ENCODE data around the gene L3MBTL2.

The L3MBTL2 gene

DNA sequence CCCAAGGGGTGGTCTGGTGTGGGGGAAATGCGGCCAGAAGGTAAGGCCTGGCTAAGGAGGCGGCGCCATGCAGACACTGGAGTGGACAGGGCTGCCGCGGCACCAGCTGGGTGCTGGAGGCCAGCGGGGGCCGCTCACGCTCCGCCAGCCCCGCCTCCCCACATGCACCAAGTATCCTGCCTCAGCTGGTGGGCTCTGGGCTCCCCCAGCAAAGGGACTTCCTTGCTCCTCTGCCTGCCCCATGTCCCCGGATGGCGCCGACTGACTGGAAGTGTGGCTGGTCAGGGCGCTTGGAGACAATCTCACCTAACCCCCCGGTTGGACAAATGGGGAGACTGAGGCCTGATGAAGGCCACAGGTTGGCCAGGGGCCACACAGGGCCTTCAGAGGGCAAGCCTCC lies 43.2 kb downstream of the L3MBTL2 start:
- no peak overlapping the region for H4K8ac ChIP-seq (ENCODE audit: low read depth, low read length)
- H2BK12ac ChIP-seq (ENCODE audit: low read length): no peak overlapping the region
- WGBS, 2 donors (ENCODE audit: extremely low coverage in 2 of 2, insufficient read length in 2 of 2, insufficient replicate concordance in 1 of 2): no CpG with 5 or more reads among the region's 15 CpGs
- peak overlapping the region; percentile 39 for H2BK5ac ChIP-seq (ENCODE audit: low read length)
- H4K91ac ChIP-seq (ENCODE audit: low read depth, low read length, poor library complexity): no peak overlapping the region
- no peaks in the 10 kb centered on the region for H3K27me3 ChIP-seq (ENCODE audit: control insufficient read depth in 3 of 3, insufficient read depth in 3 of 3, low read depth in 1 of 3, low read length in 3 of 3)
- no peak overlapping the region for H2AFZ ChIP-seq (ENCODE audit: low read length)
- H3K14ac ChIP-seq (ENCODE audit: low read length): peak overlapping the region; percentile 21
- no peak overlapping the region for H3K4ac ChIP-seq (ENCODE audit: low read length)
- peaks cover 11% of the 10 kb centered on the region for H3K79me1 ChIP-seq (ENCODE audit: low read depth, low read length)
- no peak overlapping the region for H3K18ac ChIP-seq (ENCODE audit: low read length)
- H2BK120ac ChIP-seq (ENCODE audit: low read depth, low read length): no peak overlapping the region
- no peak overlapping the region for H3K23ac ChIP-seq (ENCODE audit: low read depth, low read length, poor library complexity)
- no peak overlapping the region for H3K9ac ChIP-seq (ENCODE audit: low read depth, low read length, poor library complexity)
- H3K4me1 ChIP-seq (ENCODE audit: control insufficient read depth in 2 of 2, insufficient read depth in 1 of 2, low read depth in 1 of 2, low read length in 2 of 2): no peaks in the 10 kb centered on the region
- no peak overlapping the region for H3K4me3 ChIP-seq (ENCODE audit: low read length in 2 of 2)
- H3K4me2 ChIP-seq (ENCODE audit: insufficient read depth, low read length, poor library complexity, severe bottlenecking): no peak overlapping the region
- H3K27ac ChIP-seq (replicated peaks; ENCODE audit: low read length): no peak overlapping the region
- H3K36me3 ChIP-seq (replicated peaks in 1 of 2; ENCODE audit: control insufficient read depth in 2 of 2, insufficient read depth in 2 of 2, low read length in 2 of 2): peaks cover 65 to 84% of the 10 kb centered on the region in 2 donors
- H3K9me3 ChIP-seq (replicated peaks in 1 of 2; ENCODE audit: control insufficient read depth in 2 of 2, insufficient read depth in 1 of 2, low read depth in 1 of 2, low read length in 2 of 2): no peaks in the 10 kb centered on the region
- no peak overlapping the region for H2AK5ac ChIP-seq (ENCODE audit: low read depth, low read length)
- no peak overlapping the region for H2BK15ac ChIP-seq (ENCODE audit: low read length)
- no peak for DNase-seq (ENCODE audit: low spot score)

GRCh38 chr22:41248758-41249157 lies 43.6 kb downstream of the L3MBTL2 start:
- no CpG with 5 or more reads among the region's 10 CpGs for WGBS, 2 donors (ENCODE audit: extremely low coverage in 2 of 2, insufficient read length in 2 of 2, insufficient replicate concordance in 1 of 2)
- H3K4me2 ChIP-seq (ENCODE audit: insufficient read depth, low read length, poor library complexity, severe bottlenecking): no peak overlapping the region
- no peak overlapping the region for H2AK5ac ChIP-seq (ENCODE audit: low read depth, low read length)
- peak overlapping the region; percentile 60 for H3K9ac ChIP-seq (ENCODE audit: low read depth, low read length, poor library complexity)
- no peak overlapping the region for H3K27ac ChIP-seq (replicated peaks; ENCODE audit: low read length)
- no peak overlapping the region for H2BK12ac ChIP-seq (ENCODE audit: low read length)
- no peak overlapping the region for H4K8ac ChIP-seq (ENCODE audit: low read depth, low read length)
- no peak overlapping the region for H3K4ac ChIP-seq (ENCODE audit: low read length)
- H3K9me3 ChIP-seq (replicated peaks in 1 of 2; ENCODE audit: control insufficient read depth in 2 of 2, insufficient read depth in 1 of 2, low read depth in 1 of 2, low read length in 2 of 2): no peaks in the 10 kb centered on the region
- peak overlapping the region; percentile 43 for H3K23ac ChIP-seq (ENCODE audit: low read depth, low read length, poor library complexity)
- no peak for DNase-seq (ENCODE audit: low spot score)
- H2BK120ac ChIP-seq (ENCODE audit: low read depth, low read length): no peak overlapping the region
- H3K27me3 ChIP-seq (ENCODE audit: control insufficient read depth in 3 of 3, insufficient read depth in 3 of 3, low read depth in 1 of 3, low read length in 3 of 3): no peaks in the 10 kb centered on the region
- H3K4me1 ChIP-seq (ENCODE audit: control insufficient read depth in 2 of 2, insufficient read depth in 1 of 2, low read depth in 1 of 2, low read length in 2 of 2): no peaks in the 10 kb centered on the region
- H2BK15ac ChIP-seq (ENCODE audit: low read length): no peak overlapping the region
- H4K91ac ChIP-seq (ENCODE audit: low read depth, low read length, poor library complexity): no peak overlapping the region
- no peak overlapping the region for H2AFZ ChIP-seq (ENCODE audit: low read length)
- H2BK5ac ChIP-seq (ENCODE audit: low read length): peak overlapping the region; percentile 39
- H3K79me1 ChIP-seq (ENCODE audit: low read depth, low read length): peaks cover 11% of the 10 kb centered on the region
- peak overlapping the region in 1 of 2 donors; percentile 9 for H3K4me3 ChIP-seq (ENCODE audit: low read length in 2 of 2)
- peaks cover 67 to 86% of the 10 kb centered on the region in 2 donors for H3K36me3 ChIP-seq (replicated peaks in 1 of 2; ENCODE audit: control insufficient read depth in 2 of 2, insufficient read depth in 2 of 2, low read length in 2 of 2)
- peak overlapping the region; percentile 21 for H3K14ac ChIP-seq (ENCODE audit: low read length)
- no peak overlapping the region for H3K18ac ChIP-seq (ENCODE audit: low read length)

DNA sequence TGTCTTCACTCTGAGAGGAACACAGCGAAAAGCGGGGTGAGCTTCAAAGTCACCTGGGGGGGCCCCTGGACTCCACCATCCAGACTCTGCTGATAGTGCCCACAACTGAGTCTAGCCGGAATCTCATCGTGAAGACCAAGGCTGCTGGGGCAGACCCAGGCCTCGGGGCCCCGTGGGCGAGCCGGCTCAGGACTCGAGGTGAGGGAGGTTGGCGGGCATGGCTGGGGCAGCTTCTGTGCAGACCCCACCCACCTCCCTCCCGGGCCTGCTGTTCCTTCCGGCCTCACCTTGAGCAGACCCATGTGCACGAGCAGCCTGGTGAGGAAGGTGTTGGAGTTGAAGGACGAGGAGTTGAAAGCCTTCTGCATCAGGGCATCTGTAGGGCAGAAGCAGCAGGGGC lies 44.3 kb downstream of the L3MBTL2 start:
- no peak for DNase-seq (ENCODE audit: low spot score)
- no peaks in the 10 kb centered on the region for H3K4me1 ChIP-seq (ENCODE audit: control insufficient read depth in 2 of 2, insufficient read depth in 1 of 2, low read depth in 1 of 2, low read length in 2 of 2)
- H2BK120ac ChIP-seq (ENCODE audit: low read depth, low read length): no peak overlapping the region
- no peak overlapping the region for H3K23ac ChIP-seq (ENCODE audit: low read depth, low read length, poor library complexity)
- peak overlapping the region; percentile 65 for H4K8ac ChIP-seq (ENCODE audit: low read depth, low read length)
- H2AK5ac ChIP-seq (ENCODE audit: low read depth, low read length): no peak overlapping the region
- no peak overlapping the region for H3K9ac ChIP-seq (ENCODE audit: low read depth, low read length, poor library complexity)
- no peak overlapping the region for H2BK12ac ChIP-seq (ENCODE audit: low read length)
- no peak overlapping the region for H3K4ac ChIP-seq (ENCODE audit: low read length)
- no peak overlapping the region for H2BK15ac ChIP-seq (ENCODE audit: low read length)
- peak overlapping the region; percentile 43 for H4K91ac ChIP-seq (ENCODE audit: low read depth, low read length, poor library complexity)
- H2BK5ac ChIP-seq (ENCODE audit: low read length): no peak overlapping the region
- H2AFZ ChIP-seq (ENCODE audit: low read length): no peak overlapping the region
- no peaks in the 10 kb centered on the region for H3K9me3 ChIP-seq (replicated peaks in 1 of 2; ENCODE audit: control insufficient read depth in 2 of 2, insufficient read depth in 1 of 2, low read depth in 1 of 2, low read length in 2 of 2)
- H3K18ac ChIP-seq (ENCODE audit: low read length): no peak overlapping the region
- no peak overlapping the region for H3K4me3 ChIP-seq (ENCODE audit: low read length in 2 of 2)
- peaks cover 72 to 92% of the 10 kb centered on the region in 2 donors for H3K36me3 ChIP-seq (replicated peaks in 1 of 2; ENCODE audit: control insufficient read depth in 2 of 2, insufficient read depth in 2 of 2, low read length in 2 of 2)
- WGBS, 2 donors (ENCODE audit: extremely low coverage in 2 of 2, insufficient read length in 2 of 2, insufficient replicate concordance in 1 of 2): no CpG with 5 or more reads among the region's 14 CpGs
- H3K4me2 ChIP-seq (ENCODE audit: insufficient read depth, low read length, poor library complexity, severe bottlenecking): no peak overlapping the region
- no peak overlapping the region for H3K27ac ChIP-seq (replicated peaks; ENCODE audit: low read length)
- peaks cover 11% of the 10 kb centered on the region for H3K79me1 ChIP-seq (ENCODE audit: low read depth, low read length)
- no peaks in the 10 kb centered on the region for H3K27me3 ChIP-seq (ENCODE audit: control insufficient read depth in 3 of 3, insufficient read depth in 3 of 3, low read depth in 1 of 3, low read length in 3 of 3)
- H3K14ac ChIP-seq (ENCODE audit: low read length): no peak overlapping the region

GRCh38 chr22:41250127-41250526 lies 45.0 kb downstream of the L3MBTL2 start:
- Histone ChIP-seq H4K91ac (ENCODE audit: low read depth, low read length, poor library complexity) (peak overlapping the region; percentile 43), H3K27me3 (ENCODE audit: control insufficient read depth in 3 of 3, insufficient read depth in 3 of 3, low read depth in 1 of 3, low read length in 3 of 3) (no peaks in the 10 kb centered on the region), H2AFZ (ENCODE audit: low read length) (no peak overlapping the region), H3K9ac (ENCODE audit: low read depth, low read length, poor library complexity) (no peak overlapping the region), H3K4ac (ENCODE audit: low read length) (no peak overlapping the region), H3K18ac (ENCODE audit: low read length) (no peak overlapping the region), H2BK15ac (ENCODE audit: low read length) (no peak overlapping the region), H2BK120ac (ENCODE audit: low read depth, low read length) (no peak overlapping the region), H3K4me3 (ENCODE audit: low read length in 2 of 2) (no peak overlapping the region), H2BK5ac (ENCODE audit: low read length) (no peak overlapping the region), H3K4me2 (ENCODE audit: insufficient read depth, low read length, poor library complexity, severe bottlenecking) (no peak overlapping the region), H3K9me3 (replicated peaks in 1 of 2; ENCODE audit: control insufficient read depth in 2 of 2, insufficient read depth in 1 of 2, low read depth in 1 of 2, low read length in 2 of 2) (no peaks in the 10 kb centered on the region), H3K14ac (ENCODE audit: low read length) (no peak overlapping the region), H4K8ac (ENCODE audit: low read depth, low read length) (no peak overlapping the region), H3K27ac (replicated peaks; ENCODE audit: low read length) (no peak overlapping the region), H2AK5ac (ENCODE audit: low read depth, low read length) (no peak overlapping the region), H2BK12ac (ENCODE audit: low read length) (no peak overlapping the region), H3K4me1 (ENCODE audit: control insufficient read depth in 2 of 2, insufficient read depth in 1 of 2, low read depth in 1 of 2, low read length in 2 of 2) (no peaks in the 10 kb centered on the region), H3K79me1 (ENCODE audit: low read depth, low read length) (peaks cover 11% of the 10 kb centered on the region), H3K36me3 (replicated peaks in 1 of 2; ENCODE audit: control insufficient read depth in 2 of 2, insufficient read depth in 2 of 2, low read length in 2 of 2) (peaks cover 73 to 93% of the 10 kb centered on the region in 2 donors), H3K23ac (ENCODE audit: low read depth, low read length, poor library complexity) (no peak overlapping the region)
- no CpG with 5 or more reads among the region's 12 CpGs for WGBS, 2 donors (ENCODE audit: extremely low coverage in 2 of 2, insufficient read length in 2 of 2, insufficient replicate concordance in 1 of 2)
- DNase-seq (ENCODE audit: low spot score): no peak

All from neuronal stem cell (in vitro differentiated cells).